ENCODE data around the gene PRPH2.
A peak's percentile ranks its signal among the peaks of the same experiment; 100 is the strongest.

PRPH2 gene, protein sequence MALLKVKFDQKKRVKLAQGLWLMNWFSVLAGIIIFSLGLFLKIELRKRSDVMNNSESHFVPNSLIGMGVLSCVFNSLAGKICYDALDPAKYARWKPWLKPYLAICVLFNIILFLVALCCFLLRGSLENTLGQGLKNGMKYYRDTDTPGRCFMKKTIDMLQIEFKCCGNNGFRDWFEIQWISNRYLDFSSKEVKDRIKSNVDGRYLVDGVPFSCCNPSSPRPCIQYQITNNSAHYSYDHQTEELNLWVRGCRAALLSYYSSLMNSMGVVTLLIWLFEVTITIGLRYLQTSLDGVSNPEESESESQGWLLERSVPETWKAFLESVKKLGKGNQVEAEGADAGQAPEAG

DNA sequence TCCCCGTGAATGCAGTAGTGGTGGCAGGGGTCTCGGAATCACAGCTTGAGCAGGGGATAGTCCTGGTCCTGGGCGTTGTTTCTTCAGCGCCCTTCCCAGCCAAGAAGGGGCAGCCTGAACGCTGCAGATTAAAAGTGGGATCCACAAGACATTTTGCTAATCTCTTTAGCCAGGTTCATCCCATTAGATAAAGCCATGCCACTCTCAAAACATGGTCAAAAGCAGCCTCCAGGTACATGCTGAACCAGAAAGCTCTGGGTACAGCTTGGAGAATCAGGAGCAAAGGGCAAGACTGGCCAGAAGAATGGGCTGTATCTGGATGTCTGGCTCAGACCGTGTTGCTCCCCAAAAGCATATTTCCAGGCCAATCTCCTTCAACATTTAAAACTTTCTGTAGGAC is at the start of gene PRPH2:
Gene PRPH2 (minus strand): TSS at position 101 of the 400 bp plus-strand sequence. CDS start 263 bp downstream, outside the sequence.
- no peak for DNase-seq (ENCODE audit: low read depth)

DNA sequence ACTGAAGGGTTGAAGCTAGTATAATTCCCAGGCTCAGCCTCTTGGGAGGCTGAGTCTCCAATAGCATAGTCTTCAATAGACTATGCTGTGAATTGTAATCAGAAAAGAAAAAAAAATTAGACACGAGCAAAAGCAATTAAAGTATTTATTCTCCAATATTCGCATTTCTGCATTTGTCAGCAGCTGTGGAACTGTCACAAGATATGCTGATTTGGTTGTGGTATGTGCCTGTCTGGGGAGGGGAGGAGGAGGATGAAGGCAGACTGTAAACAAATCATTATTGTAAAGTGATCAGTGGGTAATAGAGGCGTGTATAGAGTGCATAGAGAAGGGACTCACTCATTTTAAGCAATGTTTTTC is 49.3 kb upstream of the PRPH2 start:
- no peak for DNase-seq (ENCODE audit: low read depth)

DNA sequence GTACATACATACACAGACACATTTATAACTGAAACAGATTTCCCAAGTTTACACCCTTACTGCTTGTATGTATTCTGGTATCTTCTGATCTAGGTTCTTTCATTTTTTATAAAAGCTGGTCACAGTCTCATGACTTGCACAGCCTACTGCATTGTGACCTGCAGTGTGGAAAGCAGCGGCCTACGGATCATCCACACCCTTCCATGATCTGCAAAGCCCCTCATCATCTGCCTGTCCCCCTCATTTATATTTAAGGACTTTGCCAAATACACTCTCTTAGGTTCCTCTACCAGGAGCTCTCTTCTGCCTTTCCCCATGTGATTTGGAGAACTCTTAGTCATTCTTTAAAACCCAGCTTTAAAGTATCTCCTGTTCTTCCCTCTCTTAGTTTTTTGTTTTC is 47.4 kb upstream of the PRPH2 start:
- DNase-seq (ENCODE audit: low read depth), result no peak

DNA sequence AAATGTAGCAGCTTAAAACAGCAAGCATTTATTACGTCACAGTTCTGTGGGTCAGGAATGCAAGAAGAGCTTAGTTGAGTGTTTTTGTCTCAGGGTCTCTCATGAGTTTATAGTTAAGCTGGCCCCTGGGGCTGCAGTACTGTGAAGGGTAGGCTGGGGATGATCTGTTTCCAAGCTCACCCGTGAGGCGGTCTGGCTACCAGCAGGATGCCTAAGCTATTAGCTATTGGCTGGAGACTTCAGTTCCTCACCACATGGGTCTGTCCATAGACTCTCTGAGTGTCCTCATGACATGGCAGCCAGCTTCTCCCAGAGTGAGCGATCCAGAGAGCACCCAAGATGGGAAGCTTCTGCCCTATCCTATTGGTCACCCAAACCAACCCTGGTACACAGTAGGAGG is 46.7 kb upstream of the PRPH2 start:
- no peak for DNase-seq (ENCODE audit: low read depth)

DNA sequence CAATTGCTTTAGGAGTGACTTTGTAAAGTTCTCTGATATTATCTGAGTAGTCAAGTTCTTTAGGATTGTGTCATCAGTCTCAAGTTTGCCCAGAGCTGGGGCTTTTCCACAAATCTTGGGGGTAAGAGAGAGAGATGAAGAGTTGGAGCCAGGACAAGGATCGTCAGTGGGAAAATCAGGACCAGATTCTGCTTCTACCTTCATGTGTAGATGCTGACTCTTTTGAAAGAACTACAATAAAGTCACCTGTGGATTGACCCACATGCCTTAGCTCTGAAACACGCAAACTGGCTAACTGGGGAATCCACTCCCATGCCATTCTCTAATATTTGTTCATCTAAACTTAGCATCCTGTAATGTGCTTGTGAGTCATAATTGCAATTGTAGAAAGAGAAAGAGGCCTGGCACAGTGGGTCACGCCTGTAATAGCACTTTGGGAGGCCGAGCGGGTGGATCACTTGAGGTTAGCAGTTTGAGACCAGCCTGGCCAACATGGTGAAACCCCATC is 43.8 kb upstream of the PRPH2 start:
- no peak for DNase-seq (ENCODE audit: low read depth)

DNA sequence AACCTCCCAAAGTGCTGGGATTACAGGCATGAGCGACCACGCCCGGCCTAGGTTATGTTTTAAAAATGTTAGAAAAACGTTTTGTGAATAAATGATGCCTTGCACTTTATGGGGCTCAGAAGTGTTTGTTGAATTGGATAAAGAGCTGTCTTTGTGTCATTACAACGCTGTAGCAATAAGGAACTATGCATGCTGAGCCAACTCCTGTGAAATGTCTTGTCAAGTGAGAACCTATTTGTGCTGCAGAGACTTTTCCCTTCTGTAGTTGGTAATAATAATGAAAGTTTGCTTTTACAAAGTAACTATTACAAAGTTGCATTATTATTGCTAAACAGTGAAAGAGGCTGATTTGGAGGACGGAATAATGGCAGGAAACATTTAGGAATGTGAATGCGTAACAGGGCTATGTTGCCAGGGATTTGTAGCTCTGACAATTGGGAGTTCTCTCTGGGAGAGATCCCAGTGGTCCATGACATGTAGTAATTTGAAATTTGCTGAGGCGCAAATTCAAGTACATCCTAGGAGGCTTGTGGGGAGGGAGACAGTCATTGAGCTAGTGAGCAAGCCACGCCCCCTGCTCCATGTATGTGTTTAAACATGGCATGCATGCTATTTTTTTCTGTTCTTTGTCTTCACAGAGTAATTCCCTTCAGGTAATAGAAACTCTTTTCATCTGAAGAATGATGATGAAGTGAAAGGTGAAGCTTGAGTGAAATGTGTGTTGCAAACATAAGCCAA is 42.7 kb upstream of the PRPH2 start:
- DNase-seq (ENCODE audit: low read depth), result no peak

DNA sequence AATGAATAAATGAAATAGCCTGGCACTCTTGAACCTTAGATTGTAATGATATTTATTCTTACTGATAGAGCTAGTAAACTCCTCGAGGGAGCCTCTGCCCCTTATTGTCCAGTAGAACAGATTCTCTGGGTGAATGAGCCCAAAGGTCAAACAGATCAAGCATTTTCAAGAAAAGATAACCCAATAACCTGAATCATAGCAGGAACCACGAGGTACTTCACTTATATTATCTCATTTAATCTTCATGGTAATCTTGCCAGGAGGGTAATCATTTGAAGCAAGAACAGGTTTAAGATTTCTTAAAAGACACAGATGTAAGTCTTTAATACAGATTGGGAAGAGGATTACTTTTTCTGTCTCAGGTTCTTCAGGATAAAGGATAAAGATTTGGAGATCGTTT is 40.6 kb upstream of the PRPH2 start:
- DNase-seq (ENCODE audit: low read depth), result no peak

DNA sequence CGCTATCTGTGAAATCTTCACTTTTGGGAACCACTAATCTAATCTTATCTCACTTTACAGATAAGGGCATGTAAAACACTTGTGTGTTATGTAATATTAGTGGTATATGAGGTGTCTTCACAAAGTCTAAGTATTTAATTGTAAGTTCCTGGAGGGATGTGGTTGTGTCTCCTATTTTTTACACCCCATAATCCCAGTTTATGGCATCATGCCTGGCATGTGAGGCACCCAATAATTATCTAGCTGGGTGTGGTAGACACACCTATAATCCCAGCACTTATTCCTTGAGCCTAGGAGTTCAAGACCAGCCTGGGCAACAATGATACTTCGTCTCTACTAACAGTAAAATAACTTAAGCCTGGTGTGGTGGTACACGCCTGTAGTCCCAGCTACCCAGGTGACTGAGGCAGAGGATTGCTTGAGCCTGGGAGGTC is 40.0 kb upstream of the PRPH2 start:
- no peak for DNase-seq (ENCODE audit: low read depth)

DNA sequence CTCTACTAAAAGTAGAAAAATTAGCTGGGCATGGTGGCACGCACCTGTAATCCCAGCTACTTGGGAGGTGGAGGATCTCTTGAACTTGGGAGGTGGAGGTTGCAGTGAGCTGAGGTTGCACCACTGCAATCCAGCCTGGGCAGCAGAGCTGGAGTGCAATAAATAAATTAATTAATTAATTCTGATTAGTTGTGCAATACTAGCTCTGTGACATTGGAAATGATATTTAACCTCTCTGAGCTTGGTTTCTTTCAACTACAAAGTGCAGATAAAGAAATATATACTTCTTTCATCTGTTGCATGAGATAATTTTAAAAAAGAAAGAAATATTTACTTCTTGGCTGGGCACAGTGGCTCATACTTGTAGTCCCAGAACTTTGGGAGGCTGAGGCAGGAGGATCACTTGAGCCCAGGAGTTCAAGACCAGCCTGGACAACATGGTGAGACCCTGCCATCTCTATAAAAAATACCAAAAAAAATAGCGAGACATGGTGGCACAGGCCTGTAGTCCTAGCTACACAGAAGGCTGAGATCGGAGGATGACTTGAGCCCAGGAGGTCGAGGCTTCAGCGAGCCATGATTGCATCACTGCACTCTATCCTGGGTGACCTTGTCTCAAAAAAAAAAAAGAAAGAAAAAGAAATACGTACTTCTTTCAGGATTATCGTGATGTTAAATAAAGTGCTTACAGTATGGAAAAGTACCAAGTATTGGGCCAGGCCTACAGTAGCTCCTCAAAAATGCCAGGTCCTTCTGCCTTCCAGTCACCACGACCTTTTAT is 39.1 kb upstream of the PRPH2 start:
- no peak for DNase-seq (ENCODE audit: low read depth)

DNA sequence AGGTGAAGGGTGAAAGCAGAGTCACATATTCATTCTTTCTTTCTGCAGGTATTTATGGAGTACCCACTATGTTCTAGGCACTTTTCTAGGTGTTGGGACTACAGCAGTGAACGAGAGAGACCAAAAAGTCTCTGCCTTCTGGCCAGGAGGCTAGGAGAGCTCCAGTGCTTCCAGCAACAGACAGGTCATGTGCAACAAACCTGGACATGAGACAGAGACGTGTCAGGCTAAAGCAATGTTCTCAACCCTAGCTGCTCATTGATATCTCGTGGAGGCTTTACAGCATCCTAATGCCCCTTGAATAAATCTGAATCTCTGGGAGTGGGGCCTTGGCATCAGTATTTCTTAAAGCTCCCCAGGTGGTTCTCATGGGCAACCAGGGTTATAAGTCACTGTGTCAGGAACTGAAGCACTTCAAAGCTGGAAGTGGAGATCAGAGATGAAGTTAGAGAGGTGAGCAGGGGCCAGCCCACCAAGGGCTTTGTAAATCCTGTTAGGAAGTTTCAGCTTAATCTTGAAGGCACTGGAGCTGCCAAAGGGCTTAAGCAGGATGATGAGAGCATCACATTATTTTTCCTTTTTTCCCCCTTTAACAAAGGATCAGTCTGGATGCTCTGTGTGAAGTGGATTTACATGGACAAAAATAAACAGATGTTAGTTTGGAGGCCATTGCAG is 36.5 kb upstream of the PRPH2 start:
- DNase-seq (ENCODE audit: low read depth), result no peak

DNA sequence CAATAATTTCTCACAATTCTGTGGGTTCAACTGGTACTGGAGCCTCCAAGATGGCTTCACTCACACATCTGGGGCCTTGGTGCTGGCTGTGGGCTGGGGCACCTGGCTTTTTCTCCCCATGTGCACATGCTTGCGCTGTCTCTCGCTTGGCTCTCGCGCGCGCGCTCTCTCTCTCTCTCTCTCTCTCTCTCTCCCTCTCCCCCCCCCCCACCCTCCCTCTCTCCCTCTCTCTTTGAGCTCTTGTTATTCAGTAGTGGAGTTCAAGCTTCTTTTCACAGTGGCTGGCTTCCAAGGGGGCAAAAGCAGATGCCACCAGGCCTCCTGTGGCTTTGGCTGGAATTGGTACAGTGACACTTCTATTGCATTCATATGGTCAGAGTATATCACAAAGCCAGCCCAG is 34.3 kb upstream of the PRPH2 start:
- DNase-seq (ENCODE audit: low read depth), result no peak

DNA sequence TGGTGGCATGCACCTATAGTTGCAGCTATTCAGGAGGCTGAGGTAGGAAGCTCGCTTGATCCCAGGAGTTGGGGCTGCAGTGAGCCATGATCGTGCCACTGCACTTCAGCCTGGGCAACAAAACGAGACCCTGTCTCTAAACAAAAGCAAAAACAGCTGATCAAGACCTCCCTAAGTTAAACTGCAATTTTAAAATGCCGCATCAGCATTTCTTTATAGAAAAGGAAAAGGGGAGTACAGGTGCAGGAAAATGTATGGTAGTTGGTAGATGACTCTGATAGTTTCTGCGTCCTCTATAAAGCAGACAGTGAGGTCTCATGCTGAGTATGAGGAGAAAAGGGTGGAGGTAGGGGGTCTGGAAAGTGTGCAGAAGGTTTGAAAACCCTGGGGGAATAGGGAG is 32.4 kb upstream of the PRPH2 start:
- no peak for DNase-seq (ENCODE audit: low read depth)

DNA sequence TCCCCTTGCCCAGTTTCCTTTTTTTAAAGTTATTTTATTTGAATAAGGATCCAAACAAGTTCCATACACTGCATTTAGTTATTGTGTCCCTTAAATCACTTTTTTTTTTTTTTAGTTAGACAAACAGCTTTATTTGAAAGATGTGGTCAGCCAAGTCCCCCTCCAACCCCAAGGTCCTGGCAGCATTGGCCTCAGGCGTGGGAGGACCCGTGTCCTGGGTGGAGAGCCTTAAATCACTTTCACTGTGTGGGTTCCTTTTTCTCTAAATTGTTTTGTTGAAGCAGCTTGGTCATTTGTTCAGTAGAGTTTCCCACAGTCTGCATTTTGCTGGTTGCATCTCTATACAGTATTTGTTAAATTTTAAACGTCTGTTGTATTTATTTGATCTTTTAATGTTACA is 28.7 kb upstream of the PRPH2 start:
- no peak for DNase-seq (ENCODE audit: low read depth)

DNA sequence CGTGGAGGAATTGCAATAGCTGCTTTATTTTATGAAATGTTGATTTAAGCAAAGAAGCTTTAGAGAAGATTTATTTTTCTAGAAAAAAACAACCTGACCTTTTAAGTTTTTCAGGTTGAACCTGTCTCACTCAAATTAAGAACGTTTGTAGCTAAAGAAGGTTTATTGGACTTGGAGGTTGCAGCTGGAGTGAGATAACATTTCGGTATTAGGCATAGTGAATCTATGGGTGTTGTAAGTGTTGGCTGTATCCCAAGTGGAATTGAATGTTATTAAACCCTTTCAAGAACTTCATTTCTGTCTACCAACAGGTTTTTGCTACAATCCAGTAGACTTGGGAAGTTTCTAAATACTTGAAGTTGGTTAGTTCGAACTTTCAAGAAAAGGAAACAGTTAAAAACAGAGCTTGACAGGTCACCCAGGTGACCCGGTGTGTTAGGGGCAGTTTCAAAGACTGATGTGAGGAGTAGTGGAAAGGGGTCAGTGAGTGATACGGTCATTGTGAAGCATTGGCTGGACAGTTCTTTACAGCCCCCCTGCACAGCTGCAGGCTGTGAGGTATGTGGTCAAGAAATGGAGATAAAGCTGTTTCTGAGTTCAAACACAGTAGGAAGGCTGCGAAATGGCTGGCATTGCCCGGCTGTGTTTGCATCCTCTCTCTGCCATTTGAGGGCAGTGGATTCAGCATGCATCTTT is 26.0 kb upstream of the PRPH2 start:
- DNase-seq (ENCODE audit: low read depth), result no peak

DNA sequence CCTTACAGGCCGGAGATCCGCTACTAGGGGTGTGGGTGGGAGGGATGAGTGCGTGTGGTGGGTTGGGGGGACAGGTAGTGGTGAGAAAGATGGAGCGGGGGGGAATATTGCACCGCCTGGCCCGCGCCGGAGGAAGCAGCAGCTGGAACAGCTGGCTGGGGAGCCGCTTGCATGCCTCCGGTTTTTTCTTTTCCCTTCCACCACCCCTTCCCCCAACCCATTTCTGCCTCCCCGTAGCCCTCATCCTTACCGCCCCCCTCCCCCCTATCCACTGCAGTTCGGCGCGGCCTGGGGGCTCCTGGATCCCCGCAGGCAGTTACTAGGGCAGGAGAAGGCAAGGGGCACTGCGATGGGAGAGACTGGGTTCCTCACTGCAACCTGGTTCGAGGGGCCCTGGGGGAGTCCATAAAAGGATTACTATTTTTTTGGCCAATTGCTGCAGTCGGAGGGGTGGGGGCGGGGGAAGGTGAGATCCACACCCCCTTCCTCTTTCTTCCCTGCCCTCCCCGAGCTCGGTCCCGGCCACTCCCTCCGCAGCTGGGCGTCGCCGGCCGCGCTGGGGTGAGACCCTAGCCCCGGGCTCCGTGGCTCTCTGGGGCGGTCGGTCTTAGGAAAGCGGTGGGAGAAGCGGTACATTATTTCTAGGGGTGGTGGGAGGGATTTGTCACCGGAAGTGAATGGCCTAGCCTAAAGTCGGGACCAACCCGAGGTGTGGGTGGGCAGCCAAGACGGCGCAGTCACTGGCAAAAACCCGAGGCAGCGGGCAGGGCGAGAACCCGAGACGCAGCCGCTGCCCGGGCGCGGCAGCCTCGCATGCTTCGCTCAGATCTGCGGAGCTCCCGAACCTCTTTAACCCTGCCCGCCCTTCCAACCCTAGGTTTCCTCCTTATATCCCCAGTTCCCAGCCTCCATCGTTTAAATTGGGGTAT is 24.3 kb upstream of the PRPH2 start:
- DNase-seq (ENCODE audit: low read depth), result peak; percentile 68

DNA sequence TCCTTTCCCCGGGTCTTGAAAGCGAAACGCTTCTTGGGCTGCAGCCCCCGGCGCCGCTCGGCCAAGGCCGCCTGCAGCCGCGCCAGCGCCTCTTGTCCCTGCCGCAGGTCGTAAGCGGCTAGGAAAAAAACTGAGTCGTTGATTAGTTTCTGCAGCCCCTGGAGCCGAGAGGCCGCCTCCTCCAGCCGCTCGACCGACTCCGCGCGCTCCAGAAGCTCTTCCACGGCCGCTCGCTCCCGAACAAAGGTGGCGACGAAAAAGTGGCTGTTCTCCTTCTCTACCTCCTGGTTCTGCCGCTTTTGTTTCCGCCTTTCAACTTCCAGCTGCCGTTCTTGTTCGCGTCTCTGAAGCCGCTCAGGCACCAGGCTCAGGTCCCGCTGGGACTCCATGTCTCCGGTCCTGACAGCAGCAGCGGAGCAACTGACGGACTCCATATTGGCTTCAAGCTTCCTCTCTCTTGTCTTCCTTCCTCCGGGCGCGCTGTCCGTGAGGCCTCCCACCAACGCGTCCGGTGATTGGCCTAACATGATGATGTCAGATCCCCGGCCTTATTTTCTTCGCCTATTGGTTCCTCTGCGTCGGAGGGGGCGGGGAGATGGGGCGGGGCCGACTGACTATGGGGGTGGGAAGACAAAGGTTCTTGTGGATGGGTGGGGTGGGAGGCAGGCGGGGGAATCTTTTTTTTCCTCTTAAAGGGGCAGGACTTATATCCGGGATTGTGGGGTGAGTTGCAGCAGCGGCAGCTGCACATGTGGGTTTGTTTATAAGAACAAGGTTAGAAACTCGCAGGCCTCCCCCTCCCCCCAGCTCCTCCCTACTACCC is 23.5 kb upstream of the PRPH2 start, which contains the start of gene TBCC:
Gene TBCC (minus strand): TSS at position 464 of the 823 bp plus-strand sequence. CDS start 30 bp downstream, at position 434.
- peak; percentile 98 for DNase-seq (ENCODE audit: low read depth)

DNA sequence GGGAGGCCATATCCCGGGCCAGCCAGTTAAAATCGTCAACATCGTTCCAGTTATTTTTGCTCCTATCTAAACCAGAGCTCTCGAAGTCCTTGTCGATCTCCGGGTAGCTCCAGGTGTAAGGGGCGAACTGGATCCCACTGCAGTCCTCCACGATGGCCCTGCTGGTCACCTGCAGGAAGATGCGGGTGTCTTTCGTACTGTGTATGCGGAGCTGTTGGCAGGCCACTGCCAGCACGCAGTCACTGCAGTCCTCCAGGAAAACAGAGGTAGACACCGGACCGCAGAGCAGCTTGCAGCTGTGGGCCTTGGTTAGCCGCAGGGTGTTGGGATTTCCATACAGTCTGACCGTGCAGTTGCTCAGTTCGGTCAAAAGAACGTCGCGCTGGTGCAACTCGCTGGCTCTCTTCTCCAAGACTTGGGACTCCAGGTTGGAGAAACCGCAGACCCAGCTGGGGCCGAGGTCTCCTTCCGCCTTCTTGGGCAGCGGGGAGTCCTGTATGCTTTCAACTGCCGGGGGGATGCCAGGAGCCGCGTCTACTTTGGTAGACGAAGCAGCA is 22.8 kb upstream of the PRPH2 start:
- no peak for DNase-seq (ENCODE audit: low read depth)

DNA sequence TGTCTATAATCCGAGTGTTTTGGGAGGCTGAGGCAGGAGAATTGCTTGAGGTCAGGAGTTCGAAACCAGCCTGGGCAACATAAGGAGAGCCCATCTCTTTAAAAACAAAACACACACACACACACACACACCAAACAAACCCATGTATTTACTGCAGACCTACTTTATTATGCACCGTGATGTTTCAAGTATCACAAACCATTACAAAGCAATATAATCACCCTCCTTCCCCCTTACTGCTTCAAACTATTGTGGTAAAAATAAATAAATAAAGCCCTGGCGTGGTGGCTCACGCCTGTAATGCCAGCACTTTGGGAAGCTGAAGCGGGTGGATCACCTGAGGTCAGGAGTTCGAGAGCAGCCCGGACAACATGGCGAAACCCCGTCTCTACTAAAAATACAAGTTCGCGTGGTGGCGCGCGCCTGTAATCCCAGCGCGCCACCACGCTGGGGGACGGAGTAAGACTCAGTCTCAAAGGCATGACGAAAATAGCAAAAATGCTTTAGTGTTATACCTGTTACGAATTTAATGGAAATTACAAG is 22.0 kb upstream of the PRPH2 start:
- no peak for DNase-seq (ENCODE audit: low read depth)
